HCT116 (cell line): ENCODE measurements around the gene NHLRC4. TPM values are rescaled to one million over a fixed set of nuclear protein-coding genes. Genes with fewer than 3 reads are reported as not detected.

Source experiments
- ATAC-seq: fragments of 200-7000 bp; cut with Tn5 transposase; 2 replicates; pipeline ENCODE4 v1.9.1; 2020; ENCODE audit warnings: mild to moderate bottlenecking, moderate library complexity
- BruUV-seq: library from RNA; stranded (reverse); fragments of 400-500 nt; replicated peaks from 2 replicates; lab custom pipeline; 2021; lab: Mats Ljungman, UMichigan
- CTCF ChIA-PET: fragments of 300-600 bp; sonication (Branson Sonifier 250); formaldehyde crosslinking; loops from one replicate; lab custom pipeline; 2021; ENCODE audit warnings: antibody characterized with exemption; lab: Charles Lee
- POLR2A ChIA-PET: fragments of 300-600, 350-600 bp; sonication (Branson Sonifier 250); formaldehyde crosslinking; loops from one replicate; lab custom pipeline; 2021; ENCODE audit warnings: antibody characterized with exemption; lab: Charles Lee
- RAD21 ChIA-PET, 2 experiments: fragments of 300-600 bp; sonication (Branson Sonifier 250); formaldehyde crosslinking; loops; one replicate each; lab custom pipeline; 2023; ENCODE audit warnings: low total read pairs in 2 of 2; ENCODE audit not compliant: uncharacterized antibody in 2 of 2, unreplicated experiment in 2 of 2, low non-redundant PET in 1 of 2; lab: Charles Lee
- DNase-seq: peaks from one replicate; pipeline ENCODE4 v3.0.0-alpha.2; 2010; ENCODE audit warnings: low read depth, low spot score
- H2AFZ ChIP-seq: fragments of 200-600 bp; shearing (Covaris generic), sonication (generic); 2 replicates; pipeline ENCODE4 v1.6.1; 2017; ENCODE audit warnings: low read depth, mixed run types, mixed read lengths, antibody characterized with exemption, low read length; ENCODE audit not compliant: poor library complexity, severe bottlenecking
- H3K27ac ChIP-seq: 2 replicates; pipeline ENCODE4 v1.5.1; 2012; ENCODE audit warnings: low read depth, low read length
- H3K27me3 ChIP-seq: fragments of 200-600 bp; sonication (generic); 2 replicates; pipeline ENCODE4 v1.6.1; 2016; ENCODE audit warnings: mixed run types, low read length, mixed read lengths; ENCODE audit not compliant: insufficient read depth
- H3K36me3 ChIP-seq, 2 experiments: fragments of 200-500 bp in 1 of 2; fragments of 200-600 bp in 1 of 2; sonication (Bioruptor generic) in 1 of 2; sonication (generic) in 1 of 2; 2 replicates each; pipeline versions ENCODE4 v1.5.1 to v1.6.1; 2014 to 2016; ENCODE audit warnings: low read length in 2 of 2, inconsistent platforms in 1 of 2, mixed read lengths in 1 of 2, mixed run types in 1 of 2; ENCODE audit not compliant: insufficient read depth in 2 of 2, control insufficient read depth in 1 of 2
- H3K4me1 ChIP-seq, 2 experiments: fragments of 200-600 bp in 1 of 2; sonication (generic) in 1 of 2; 2 replicates each; pipeline versions ENCODE4 v1.5.1 to v1.6.1; 2012 to 2017; ENCODE audit warnings: low read length in 2 of 2, inconsistent platforms in 1 of 2, mild to moderate bottlenecking in 1 of 2, mixed read lengths in 1 of 2, mixed run types in 1 of 2, moderate library complexity in 1 of 2; ENCODE audit not compliant: insufficient read depth in 2 of 2, control insufficient read depth in 1 of 2
- H3K4me2 ChIP-seq: fragments of 200-600 bp; sonication (generic); 2 replicates; pipeline ENCODE4 v1.6.1; 2017; ENCODE audit warnings: mixed run types, low read length, mixed read lengths
- H3K4me3 ChIP-seq, 2 experiments: fragments of 200-600 bp in 1 of 2; sonication (generic) in 1 of 2; replicated peaks in 1 of 2; 2 replicates each; pipeline ENCODE4 v1.5.1; 2011 to 2016; ENCODE audit warnings: low read length in 2 of 2, control low read depth in 1 of 2, low read depth in 1 of 2, mild to moderate bottlenecking in 1 of 2, mixed read lengths in 1 of 2, mixed run types in 1 of 2
- H3K79me2 ChIP-seq: fragments of 200-600 bp; sonication (generic); 2 replicates; pipeline ENCODE4 v1.6.1; 2017; ENCODE audit warnings: mild to moderate bottlenecking, mixed run types, low read length, moderate library complexity, mixed read lengths; ENCODE audit not compliant: insufficient read depth
- H3K9ac ChIP-seq: fragments of 200-600 bp; sonication (generic); 2 replicates; pipeline ENCODE4 v1.6.1; 2016; ENCODE audit warnings: low read length, mixed read lengths
- H3K9me2 ChIP-seq: fragments of 200-600 bp; sonication (generic), shearing (Covaris generic); 2 replicates; pipeline ENCODE4 v1.6.1; 2017; ENCODE audit warnings: mixed run types, mild to moderate bottlenecking, moderate library complexity; ENCODE audit not compliant: insufficient read depth
- H3K9me3 ChIP-seq, 2 experiments: fragments of 200-500 bp in 1 of 2; fragments of 200-600 bp in 1 of 2; sonication (Bioruptor generic) in 1 of 2; sonication (generic) in 1 of 2; 2 replicates each; pipeline ENCODE4 v1.6.1; 2014 to 2017; ENCODE audit warnings: low read length in 2 of 2, mixed read lengths in 2 of 2, inconsistent platforms in 1 of 2, low read depth in 1 of 2, mild to moderate bottlenecking in 1 of 2, mixed run types in 1 of 2, moderate library complexity in 1 of 2; ENCODE audit not compliant: control insufficient read depth in 1 of 2, insufficient read depth in 1 of 2
- H4K20me1 ChIP-seq: fragments of 200-600 bp; sonication (generic), shearing (Covaris generic); 2 replicates; pipeline ENCODE4 v1.6.1; 2017; ENCODE audit warnings: mixed run types, mild to moderate bottlenecking, moderate library complexity; ENCODE audit not compliant: insufficient read depth
- ATF3 ChIP-seq: IDR thresholded peaks from 2 replicates; pipeline ENCODE4 v1.6.1; 2012
- CEBPB ChIP-seq: IDR thresholded peaks from 2 replicates; pipeline ENCODE4 v1.6.1; 2012; ENCODE audit warnings: low read depth
- EZH2 ChIP-seq: fragments of 200-600 bp; sonication (generic); IDR thresholded peaks from 2 replicates; pipeline ENCODE4 v1.6.1; 2017; ENCODE audit warnings: antibody characterized with exemption, mixed run types
- POLR2AphosphoS5 ChIP-seq: IDR thresholded peaks from 2 replicates; pipeline ENCODE4 v1.6.1; 2011; ENCODE audit warnings: mild to moderate bottlenecking, low read depth, low read length, moderate library complexity
- SIN3A ChIP-seq: IDR thresholded peaks from 2 replicates; pipeline ENCODE4 v1.6.1; 2012; ENCODE audit warnings: low read depth
- SP1 ChIP-seq: IDR thresholded peaks from 2 replicates; pipeline ENCODE4 v1.6.1; 2012; ENCODE audit warnings: low read depth
- ZBTB33 ChIP-seq: IDR thresholded peaks from 2 replicates; pipeline ENCODE4 v1.6.1; 2011; ENCODE audit warnings: mild to moderate bottlenecking, low read length, moderate library complexity; ENCODE audit not compliant: insufficient replicate concordance; ENCODE audit errors: extremely low read depth
- intact Hi-C: fragments of 100-400 bp; cut with micrococcal nuclease; formaldehyde crosslinking; loops from 2 replicates; pipeline ENCODE4 v1.10.0; 2022
- total RNA-seq: library from RNA; stranded (reverse); gene quantifications from one replicate; pipeline ENCODE4 v1.2.1, GENCODE V29; 2021; ENCODE audit not compliant: unreplicated experiment

NHLRC4 gene
- total RNA-seq, 1 experiment from 2014 or later = 0.22 TPM

- no peaks in the 10 kb centered on the region for H3K27me3 ChIP-seq
- no peak overlapping the region for H3K9ac ChIP-seq
- H4K20me1 ChIP-seq = no peaks in the 10 kb centered on the region
- H3K27ac ChIP-seq = no peak overlapping the region
- no peaks in the 10 kb centered on the region for H3K9me2 ChIP-seq
- ChIA-PET CTCF (no interaction called here), RAD21 (no interaction called here), POLR2A (no interaction called here)
- no peaks in the 10 kb centered on the region for H3K9me3 ChIP-seq
- H3K36me3 ChIP-seq = no peaks in the 10 kb centered on the region
- no peak overlapping the region for H3K4me2 ChIP-seq
- intact Hi-C loops = no loop called here
- DNase-seq = no peak
- ATAC-seq = no peak
- no peaks in the 10 kb centered on the region for H3K4me1 ChIP-seq
- H3K4me3 ChIP-seq = no peak overlapping the region
- H3K79me2 ChIP-seq = no peaks in the 10 kb centered on the region
- no peak overlapping the region for H2AFZ ChIP-seq
- no peak for TF ChIP-seq EZH2
- no peak for TF ChIP-seq SP1
- no peak for TF ChIP-seq POLR2AphosphoS5
- TF ChIP-seq SIN3A = no peak
- no peak for TF ChIP-seq ATF3
- no peak for TF ChIP-seq CEBPB
- no peak for TF ChIP-seq ZBTB33
- BruUV-seq = no TSS peak
Observed at GRCh38 chr16:561413-561794, 5.4 kb upstream of the NHLRC4 start.
